NCI-H2081 treated with DMSO at 0.1 percent for 48 hours (cell line): Measurements from ENCODE around the gene VWF.
"Not testable (repeated sequence)": the region's sequence is repeated elsewhere in the genome, so short reads cannot be mapped to it uniquely, and the experiment has no call there.

Experiments used
- DNase-seq: peaks from one replicate; lab custom pipeline; 2025; lab: John Stamatoyannopoulos, UW

The VWF gene

DNA sequence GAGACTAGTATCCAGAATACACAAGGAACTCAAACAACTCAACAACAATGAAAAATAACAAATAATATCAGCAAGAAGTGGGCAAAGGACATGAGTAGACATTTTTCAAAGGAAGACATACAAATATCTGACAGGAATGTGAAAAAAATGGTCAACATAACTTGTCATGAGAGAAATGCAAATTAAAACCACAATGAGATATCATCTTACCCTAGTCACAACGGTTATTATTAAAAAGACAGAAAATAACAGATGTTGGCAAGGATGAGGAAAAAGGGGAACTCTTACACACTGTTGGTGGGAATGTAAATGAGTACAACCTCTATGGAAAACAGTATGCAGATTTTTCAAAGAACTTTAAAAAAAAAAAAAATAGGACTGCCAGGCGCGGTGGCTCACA is 20.4 kb downstream of the VWF start:
- no peak for DNase-seq

DNA sequence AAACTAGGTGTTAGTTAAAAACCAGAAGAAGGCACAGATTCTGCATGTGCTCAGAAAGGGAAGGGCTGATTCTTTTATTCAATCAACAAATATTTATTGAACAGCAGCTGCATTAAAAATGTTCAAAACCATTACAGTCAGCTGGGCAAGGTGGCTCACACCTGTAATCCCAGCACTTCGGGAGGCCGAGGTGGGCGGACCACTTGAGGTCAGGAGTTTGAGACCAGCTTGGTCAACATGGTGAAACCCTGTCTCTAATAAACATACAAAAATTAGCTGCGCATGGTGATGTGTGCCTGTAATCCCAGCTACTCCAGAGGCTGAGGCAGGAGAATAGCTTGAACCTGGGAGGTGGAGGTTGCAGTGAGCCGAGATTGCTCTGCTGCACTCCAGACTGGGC is 22.4 kb downstream of the VWF start:
- DNase-seq: not testable (repeated sequence)

DNA sequence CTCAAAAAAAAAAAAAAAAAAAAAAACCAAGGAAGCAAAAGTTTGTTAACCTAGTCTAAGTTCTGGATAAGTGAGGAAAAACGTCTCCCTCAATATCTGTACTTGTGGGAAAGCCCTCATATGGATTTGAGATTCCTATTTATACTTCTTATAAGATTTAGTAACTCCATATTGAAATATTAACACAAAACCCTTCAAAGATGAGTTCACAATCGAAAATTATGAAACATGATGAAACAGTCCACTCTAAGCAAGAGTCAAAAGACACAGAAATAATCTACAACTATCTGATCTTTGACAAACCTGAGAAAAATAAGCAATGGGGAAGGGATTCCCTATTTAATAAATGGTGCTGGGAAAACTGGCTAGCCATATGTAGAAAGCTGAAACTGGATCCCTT is 25.2 kb downstream of the VWF start:
- no peak for DNase-seq

DNA sequence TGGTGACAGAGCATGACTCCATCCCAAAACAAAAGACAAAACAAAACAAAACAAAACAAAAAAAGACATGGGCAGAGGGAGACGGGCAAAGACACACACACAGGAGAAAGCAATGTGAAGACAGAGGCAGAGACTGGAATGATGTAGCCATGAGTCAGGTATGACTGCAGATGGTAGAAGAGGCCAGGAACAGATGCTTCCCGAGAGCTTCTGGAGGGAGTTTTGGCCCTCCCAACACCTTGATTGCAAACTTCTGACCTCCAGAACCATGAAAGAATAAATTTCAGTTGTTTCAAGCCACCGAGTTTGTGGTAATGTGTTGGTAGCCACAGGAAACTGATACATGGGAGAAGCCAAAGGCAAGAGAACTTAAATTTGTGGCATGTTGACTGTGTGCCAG is 27.1 kb downstream of the VWF start:
- no peak for DNase-seq

DNA sequence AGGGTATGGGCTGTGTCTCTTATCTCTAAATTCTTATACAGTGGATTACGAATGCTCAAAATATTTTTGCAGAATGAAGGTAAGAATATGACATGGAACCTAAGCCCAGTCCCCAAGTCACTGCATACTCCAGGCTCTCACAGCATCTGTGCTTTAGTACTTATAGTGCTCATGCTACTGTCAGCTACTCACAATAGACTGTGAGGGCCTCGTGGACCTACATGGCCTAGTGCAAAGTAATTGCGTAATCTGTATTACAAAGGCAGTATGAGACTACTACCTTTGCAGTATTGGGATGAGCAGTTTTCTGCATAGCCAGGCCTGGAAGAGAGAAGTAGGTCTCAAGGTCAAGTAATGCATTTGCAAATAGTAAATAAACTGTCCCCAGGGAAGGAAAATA is 27.9 kb downstream of the VWF start:
- DNase-seq: no peak

DNA sequence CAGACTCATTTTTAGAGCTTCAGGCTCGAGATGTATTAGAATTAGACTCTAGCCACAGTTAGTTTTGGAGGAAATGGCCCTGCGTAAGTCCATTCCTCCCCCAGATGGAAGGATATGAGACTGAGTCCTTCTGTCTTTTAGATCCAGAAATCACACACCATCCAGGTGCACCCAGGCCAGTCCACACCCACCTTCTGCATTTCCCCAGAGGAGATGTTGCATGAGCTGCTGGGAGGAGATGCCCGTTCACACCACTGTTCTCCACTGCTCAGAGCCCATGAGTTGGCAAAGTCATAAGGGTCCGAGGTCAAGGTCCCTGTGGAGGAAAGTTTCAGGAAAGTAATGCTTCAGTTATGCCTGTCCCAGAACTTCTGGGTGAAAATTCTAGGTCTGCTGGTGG is 29.2 kb downstream of the VWF start:
- no peak for DNase-seq

DNA sequence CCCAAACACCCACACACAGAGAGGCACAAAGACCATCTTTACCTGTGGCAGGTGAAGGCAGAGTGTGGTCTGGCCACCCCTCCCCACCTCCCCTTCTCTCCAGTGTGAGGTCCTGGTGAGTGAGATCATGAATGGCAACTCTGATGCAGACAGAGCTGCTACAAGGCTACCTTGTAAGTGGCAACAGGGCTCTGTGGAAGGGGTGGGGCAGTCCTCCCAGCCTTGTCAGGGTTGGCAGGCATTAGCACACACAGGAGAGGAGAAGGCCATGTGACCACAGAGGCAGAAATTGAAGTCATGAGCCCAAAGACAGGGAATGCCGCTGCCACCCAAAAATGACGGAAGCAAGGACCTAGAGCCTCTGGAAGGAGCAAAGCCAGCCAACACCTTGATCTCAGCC is 30.7 kb downstream of the VWF start:
- DNase-seq: no peak

DNA sequence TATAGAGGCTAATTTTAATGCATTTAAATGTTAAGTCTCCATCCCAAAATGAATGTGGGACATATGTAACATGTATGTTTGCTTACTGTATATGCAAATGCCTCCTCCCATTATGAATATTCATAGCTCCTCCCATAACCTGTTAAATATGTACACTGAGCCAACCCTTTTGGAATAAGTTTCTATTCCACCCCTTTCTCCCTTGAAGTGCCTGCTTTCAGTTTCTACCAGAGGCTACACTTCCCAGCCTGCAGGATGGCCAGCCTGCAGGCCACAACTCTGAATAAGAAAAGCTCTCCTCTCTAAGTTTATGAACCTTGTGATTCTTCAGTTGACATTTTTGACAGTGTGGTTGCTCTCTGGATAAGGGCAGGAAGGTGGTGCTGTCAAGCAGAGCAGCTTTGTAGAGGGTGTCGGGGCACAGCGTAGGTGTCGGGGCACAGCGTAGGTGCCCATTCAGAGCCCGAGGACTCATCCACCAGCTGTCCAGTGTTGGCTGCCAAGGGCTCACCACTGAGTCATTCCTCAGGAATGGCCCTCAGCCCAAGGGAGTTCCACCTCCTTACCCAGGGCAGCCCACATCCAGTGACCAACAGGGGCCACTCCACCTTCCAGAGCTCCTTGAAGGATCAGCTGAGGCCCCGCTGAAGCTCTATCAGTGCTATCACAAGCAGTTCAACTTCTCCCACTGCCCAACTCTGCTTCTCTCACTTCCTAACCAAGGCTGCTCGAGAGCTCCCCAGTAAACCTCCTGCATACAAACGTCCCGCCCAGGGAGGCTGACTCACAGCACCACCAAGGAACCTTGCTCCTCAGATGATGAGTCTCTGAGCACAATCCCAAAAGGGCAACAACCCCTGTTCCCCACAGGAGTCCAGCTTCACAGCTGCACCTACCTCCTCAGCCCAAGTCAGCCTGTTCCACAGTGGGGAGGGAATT is 31.4 kb downstream of the VWF start:
- no peak for DNase-seq

DNA sequence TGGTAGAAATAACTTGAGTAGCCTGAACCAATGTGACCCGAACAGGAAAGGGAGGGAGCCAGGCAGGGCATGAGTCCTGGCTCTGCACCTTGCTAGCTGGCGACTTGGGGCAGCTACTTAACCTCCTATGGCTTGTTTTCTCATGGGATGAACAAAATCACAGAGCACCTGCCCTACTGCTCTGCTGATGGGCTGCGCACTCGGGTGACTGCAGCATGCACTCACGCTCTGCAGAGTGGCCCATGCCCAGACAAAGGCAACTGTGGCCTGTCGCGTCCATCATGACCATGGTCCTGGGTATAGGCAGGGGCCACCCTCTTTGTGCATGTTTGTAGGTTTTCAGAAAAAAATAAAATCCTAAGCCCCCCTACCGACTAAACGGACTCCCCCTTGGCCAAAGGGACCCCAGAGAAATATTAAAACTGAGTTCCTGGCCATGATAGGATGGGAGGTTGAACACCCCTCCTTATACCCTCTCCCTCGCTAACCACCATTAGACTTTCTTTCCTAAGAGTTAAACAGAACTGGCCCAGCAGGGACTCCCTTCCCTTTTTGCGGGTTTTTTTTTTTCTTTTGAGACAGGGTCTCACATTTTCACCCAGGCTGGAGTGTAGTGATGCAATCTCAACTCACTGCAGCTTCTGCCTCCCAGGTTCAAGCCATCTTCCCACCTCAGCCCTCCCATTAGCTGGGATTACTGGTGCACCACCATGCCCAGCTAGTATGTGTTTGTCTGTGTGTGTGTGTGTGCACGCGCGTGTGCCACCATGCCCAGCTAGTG is 32.5 kb downstream of the VWF start:
- DNase-seq: no peak

DNA sequence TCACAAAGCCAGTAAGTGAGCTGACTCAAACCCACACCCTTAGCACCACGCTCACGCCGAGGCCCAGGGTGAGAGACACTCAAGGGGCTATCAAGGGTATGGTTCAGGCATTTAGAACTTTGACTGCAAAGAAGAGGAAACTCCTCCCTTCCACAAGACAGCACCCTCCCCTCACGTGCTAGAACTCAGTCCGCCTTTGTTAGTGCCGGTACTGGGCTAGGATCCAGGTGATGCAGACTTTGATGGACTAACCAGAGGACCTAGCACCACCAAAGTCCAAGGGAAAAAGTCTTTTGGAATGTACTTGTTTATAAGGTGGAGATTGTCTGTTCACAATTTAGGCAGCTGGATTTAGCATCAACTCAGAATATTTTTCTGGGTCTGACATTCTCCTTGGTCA is 33.7 kb downstream of the VWF start:
- no peak for DNase-seq

DNA sequence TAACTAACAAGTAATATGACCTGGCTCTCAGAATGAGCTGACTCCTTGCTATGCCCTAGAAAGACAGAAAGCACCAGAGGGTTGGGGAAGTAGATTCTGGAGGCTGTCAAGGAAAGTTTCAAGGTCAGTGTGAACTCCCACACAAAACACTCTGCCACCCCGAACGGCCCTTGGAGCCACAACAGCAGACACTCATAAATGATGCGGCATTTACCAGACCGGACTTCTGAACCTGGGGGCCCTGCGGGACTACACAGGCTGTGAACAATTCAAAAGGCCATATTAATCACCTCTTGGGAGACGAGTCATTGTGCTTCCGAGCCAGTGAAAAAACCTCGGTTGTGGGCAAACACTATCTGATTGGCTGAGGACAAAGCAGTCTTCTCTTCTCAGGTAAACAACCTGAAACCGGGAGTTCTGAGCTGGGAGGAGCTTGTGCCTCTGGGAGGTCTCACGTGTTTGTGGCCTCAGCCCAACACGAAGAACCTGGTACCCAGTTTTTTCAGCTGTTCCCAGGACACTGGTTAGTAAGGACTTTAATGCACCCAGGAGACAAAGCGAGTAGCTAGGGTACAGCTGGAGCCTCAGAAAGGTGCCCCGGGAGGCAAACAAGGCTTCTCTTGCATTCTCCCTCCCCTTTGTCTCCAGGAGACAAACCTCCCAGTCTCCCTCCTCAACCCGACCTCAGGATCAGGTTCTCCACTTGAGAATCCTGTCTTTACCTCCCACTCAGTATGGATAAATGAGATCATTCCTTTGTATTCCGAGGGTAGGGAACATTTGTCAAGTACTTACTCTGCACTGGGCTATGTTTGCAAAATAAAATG is 35.3 kb downstream of the VWF start:
- no peak for DNase-seq

DNA sequence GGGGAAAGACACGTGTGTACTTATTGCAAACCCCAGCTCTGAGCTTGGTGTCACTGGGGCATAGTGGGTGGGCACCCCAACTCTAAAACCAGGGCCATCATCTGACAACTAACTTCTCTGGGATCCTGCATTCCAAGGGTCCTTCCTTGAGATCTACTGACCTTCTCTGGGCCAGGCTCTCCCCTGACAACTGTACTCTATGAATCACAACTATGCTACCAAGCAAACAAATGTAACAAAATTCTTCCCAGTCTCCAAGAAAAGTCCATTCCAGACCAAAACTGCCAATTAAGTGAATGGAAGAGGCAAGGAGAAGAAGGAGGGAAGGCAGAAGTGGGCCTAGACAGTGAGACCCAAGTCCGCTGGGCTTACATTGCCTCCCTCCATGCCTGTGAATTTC is 38.2 kb downstream of the VWF start:
- DNase-seq: no peak

DNA sequence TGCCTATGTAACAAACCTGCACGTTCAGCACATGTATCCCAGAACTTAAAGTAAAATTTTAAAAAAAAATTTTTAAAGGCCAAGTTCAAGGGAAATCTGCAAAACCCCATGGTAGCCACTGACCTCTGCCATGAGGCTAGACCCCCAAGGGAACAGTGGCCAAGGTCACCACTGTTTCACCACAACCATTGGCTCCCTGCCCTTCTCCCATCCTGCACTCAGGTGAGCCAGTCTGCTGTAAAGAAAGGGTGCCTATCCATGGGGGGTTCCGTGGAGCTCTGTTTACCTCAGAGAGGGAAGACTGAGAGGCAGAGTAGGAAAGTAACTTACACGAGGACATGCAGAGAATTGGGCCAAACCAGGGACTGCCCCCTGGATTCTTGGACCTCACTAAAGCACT is 38.6 kb downstream of the VWF start:
- no peak for DNase-seq

DNA sequence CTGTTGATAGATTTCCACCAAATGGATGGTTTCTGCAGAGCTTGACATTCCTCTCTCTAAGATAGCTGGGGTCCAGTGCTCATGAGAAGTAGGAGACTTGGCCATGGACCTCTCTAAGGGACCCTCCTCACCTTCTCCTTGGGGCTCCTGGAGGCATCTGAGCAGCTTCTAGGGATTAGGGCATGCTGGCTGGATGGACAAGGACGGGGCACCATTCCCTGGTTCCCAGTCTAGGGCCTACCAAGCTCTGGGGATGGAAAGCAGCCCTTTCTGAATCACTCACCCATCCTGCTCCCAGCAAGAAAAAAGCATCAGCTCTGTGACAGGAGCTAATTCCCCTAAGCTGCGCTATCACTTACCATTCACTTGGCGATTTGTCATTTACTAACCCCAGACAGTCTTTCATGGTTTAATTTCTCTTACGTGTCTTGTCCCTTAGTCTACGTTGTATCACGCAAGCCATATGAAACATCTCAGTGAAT is 39.5 kb downstream of the VWF start:
- no peak for DNase-seq

DNA sequence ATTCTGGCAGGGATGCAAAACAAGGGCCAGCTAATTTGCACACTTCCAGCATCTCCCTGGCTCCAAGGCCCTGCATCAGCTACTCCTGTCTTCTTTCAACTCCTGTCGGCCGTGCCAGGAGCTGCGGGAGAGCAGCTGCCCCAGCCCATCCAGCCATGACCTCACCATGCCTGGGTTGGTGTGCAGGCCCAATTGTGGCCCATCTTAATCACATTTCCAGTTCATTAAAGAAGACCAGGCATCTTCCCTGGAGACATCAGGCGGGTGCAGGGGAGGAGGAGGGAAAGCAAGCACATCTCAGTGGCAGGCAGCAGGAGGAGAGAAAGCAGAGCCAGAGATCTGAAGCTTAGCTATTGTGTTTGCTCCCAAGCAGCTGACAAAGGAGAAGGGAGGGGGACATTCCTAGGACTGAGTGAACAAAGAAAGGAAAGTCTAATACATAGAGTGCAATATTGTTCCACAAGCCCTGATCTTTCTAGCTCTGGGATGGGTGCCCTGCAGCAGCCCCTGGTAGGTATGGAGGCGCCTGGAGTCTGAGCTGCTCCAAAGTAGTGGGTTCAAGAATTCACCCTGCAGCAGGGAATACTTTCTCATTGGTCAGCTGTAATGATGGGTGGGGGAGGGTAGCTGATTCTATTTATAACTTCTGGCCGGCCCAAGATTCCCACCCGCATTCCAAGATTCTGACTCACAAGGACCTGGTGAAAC is 40.1 kb downstream of the VWF start:
- no peak for DNase-seq

DNA sequence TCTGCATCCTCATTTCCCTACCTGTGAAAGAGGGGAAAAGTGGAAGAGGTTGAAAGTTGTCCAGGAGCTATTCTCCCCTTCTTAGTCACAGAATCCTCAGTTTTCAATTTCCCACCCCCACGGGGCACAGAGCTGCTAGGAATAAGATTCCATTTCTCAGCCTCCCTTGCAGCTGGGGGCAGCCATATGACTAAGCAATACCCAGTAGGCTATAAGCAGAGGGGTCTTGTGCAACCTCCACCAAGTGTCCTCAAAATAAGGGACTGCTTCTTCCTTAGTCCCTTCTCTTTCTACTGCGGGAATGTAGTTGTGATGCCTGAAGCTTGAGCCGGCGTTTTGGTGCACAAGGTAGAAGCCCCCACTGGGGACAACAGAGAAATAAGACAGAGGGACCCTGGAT is 40.9 kb downstream of the VWF start:
- no peak for DNase-seq

DNA sequence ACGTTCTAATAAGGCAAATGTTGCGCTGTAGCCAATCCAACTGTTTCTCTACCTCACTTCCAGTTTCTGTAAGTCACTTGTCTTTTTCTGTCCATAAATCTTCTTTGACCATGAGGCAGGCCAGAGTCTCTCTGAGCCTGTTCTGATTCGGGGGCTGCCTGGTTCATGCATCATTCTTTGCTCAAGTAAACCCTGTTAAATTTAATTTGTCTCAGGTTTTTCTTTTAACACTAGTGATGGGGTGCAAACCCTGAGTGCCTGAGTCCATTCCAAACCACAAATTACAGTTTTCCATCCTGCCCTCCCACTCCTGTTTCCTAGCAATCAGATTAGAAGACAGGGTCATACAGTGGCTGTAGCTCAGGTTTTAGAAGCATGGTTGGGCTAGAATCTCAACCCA is 41.9 kb downstream of the VWF start:
- no peak for DNase-seq

DNA sequence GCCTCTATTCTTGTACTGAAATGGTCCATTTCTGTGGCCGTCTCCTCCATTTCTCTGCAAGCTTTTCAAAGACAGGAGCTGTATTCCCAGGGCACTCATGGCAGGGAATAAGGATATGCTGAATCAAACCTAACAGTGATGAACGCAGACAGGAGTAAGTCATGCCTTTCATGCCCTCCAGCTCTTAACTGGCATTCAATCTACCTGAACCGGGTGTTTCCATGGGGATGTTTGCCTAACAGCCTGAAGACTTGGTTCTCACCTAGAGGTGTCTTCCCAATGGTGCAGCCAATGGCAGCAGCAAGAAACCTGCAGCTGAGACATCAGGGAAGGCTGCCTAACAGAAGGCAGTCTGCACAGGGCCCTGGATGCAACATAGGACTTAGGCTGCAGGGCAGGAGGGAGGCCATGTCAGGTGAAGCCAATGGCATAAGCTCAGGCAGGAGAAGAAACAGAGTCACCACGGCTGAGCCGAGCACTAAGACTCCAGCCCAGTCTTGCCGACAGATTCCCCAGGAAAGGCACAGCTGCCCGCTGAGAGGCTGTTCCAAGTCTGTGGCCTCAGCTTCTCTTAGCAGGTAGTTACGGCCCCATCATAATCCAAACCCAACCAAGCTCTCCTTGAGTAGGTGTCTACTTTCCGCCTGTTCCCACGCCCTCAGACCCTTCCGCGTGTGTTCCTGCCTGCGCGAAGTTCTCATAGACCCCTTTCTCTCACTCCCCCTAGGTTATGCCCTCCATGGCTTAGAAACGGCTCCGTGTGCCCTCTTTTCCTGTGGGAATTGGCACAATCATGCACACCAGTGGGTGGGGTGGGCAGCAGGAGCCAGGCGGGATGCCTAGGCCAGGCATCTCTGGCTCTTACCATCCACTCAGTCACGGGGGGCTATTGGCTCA is 44.1 kb downstream of the VWF start:
- no peak for DNase-seq

DNA sequence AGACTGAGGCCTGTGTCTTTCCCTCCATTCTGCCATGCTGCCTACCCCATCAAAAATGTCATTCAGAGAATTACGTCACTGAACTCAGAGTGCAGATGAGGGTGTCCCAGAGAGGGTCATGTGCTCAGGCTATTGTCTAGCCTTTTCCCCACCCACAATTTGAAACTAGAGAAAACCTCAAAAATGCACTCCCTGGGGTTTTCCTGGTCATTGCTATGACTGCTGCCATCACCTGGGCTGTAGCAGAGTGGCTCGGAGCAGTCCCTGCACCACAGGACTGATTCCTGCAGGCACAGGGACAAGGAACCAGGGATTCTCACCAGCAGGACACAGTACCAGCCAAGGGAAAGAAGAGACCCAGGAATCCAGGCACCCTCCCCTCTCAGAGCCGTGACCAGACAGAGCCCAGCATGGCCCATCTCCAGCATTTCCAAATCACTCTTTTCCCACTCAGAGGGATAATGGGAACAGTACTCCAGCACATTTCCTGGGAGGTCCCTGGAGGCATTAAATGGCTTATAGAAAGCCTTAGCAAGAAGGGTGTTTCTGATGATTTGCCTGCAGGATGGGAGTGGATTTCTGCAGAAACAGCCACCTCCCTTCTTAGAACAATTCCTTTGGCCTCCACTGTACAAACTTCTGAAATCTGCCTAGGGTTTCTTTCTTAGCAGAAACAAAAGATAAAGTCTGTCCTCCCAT is 45.9 kb downstream of the VWF start:
- DNase-seq: no peak

DNA sequence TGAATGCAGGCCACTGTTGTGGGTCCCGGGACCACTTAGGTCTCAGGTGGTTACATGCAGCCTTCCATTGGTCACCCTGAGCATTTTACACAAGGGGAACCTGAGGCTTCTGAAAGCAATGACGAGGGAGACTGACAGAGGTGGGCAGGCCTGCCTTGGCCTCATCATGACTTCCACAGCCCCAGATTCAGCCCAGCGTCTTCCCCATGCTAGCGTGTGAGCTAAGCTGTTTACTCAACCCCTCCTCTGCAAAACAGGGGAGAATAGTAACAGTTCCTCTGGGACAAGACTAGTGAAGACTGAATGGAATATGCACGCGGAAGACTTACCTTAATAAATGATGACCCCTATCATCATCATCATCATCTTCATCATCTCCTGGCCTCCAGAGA is 46.8 kb downstream of the VWF start:
- no peak for DNase-seq
